K562 (cell line): ENCODE data around the gene LANCL1. TPM values are rescaled to one million over a fixed set of nuclear protein-coding genes. Genes with fewer than 3 reads are reported as not detected.

Experiments used
- ATAC-seq: fragments of 200-7000 bp; cut with Tn5 transposase; 3 replicates; pipeline ENCODE4 v1.9.1; 2020; ENCODE audit warnings: moderate library complexity
- BruUV-seq: library from RNA; stranded (reverse); fragments of 400-500 nt; replicated peaks from 2 replicates; lab custom pipeline; 2021; lab: Mats Ljungman, UMichigan
- CTCF ChIA-PET: fragments of 300-600 bp; formaldehyde crosslinking; extraction: SDS; loops from one replicate; lab custom pipeline; 2021; ENCODE audit warnings: low intra/inter-chr PET ratio; lab: Yijun Ruan, JAX
- POLR2A ChIA-PET: fragments of 300-600, 350-650 bp; sonication (Branson Sonifier 250); formaldehyde crosslinking; extraction: SDS; loops from one replicate; lab custom pipeline; 2021; ENCODE audit warnings: antibody characterized with exemption, inconsistent platforms; lab: Yijun Ruan, JAX
- DNase-seq, 4 experiments: peaks; one replicate each; pipeline versions ENCODE4 v3.0.0 to v3.0.0-alpha.2; 2011 to 2018; ENCODE audit warnings: low spot score in 3 of 4, mixed read lengths in 3 of 4; ENCODE audit errors: extremely low read depth in 1 of 4
- FAIRE-seq: peaks from 2 replicates; lab custom pipeline; 2011; peaks lifted over from hg19 to GRCh38; lab: Jason Lieb, UNC
- H2AFZ ChIP-seq: 2 replicates; pipeline ENCODE4 v1.6.0; 2011; ENCODE audit warnings: low read depth, low read length, control low read depth, inconsistent platforms
- H3K27ac ChIP-seq: fragments of 200-600 bp; 3 replicates; pipeline ENCODE4 v1.8.0; 2011; ENCODE audit warnings: low read depth, mild to moderate bottlenecking, control low read depth, inconsistent platforms, low read length, moderate library complexity, mixed read lengths; ENCODE audit errors: extremely low read depth
- H3K27me3 ChIP-seq, 2 experiments: fragments of 300-600 bp in 1 of 2; 2 replicates in 1 of 2; 3 replicates in 1 of 2; pipeline versions ENCODE4 v1.6.0 to v1.8.0; 2011; ENCODE audit warnings: inconsistent platforms in 2 of 2, low read length in 2 of 2, mild to moderate bottlenecking in 1 of 2, mixed read lengths in 1 of 2, moderate library complexity in 1 of 2; ENCODE audit not compliant: control insufficient read depth in 2 of 2, insufficient read depth in 2 of 2
- H3K36me3 ChIP-seq: fragments of 300-600 bp; 3 replicates; pipeline ENCODE4 v1.8.0; 2011; ENCODE audit warnings: mild to moderate bottlenecking, low read length, inconsistent platforms; ENCODE audit not compliant: control insufficient read depth, insufficient read depth
- H3K4me1 ChIP-seq, 2 experiments: fragments of 200-600 bp in 1 of 2; replicated peaks in 1 of 2; 2 replicates in 1 of 2; 3 replicates in 1 of 2; pipeline versions ENCODE4 v1.5.1 to v1.8.0; 2011; ENCODE audit warnings: inconsistent platforms in 2 of 2, low read length in 2 of 2, mild to moderate bottlenecking in 1 of 2, mixed read lengths in 1 of 2, moderate library complexity in 1 of 2; ENCODE audit not compliant: control insufficient read depth in 2 of 2, insufficient read depth in 2 of 2
- H3K4me2 ChIP-seq: 2 replicates; pipeline ENCODE4 v1.6.1; 2011; ENCODE audit warnings: low read length, control low read depth, inconsistent platforms, mixed read lengths; ENCODE audit not compliant: insufficient read depth
- H3K4me3 ChIP-seq: fragments of 200-600 bp; sonication (generic), shearing (Covaris generic); 2 replicates; pipeline ENCODE4 v1.5.1; 2016; ENCODE audit warnings: control low read depth, inconsistent platforms
- H3K79me2 ChIP-seq: fragments of 200-600 bp; 3 replicates; pipeline ENCODE4 v1.8.0; 2011; ENCODE audit warnings: low read length, inconsistent platforms; ENCODE audit not compliant: control insufficient read depth, insufficient read depth
- H3K9ac ChIP-seq, 2 experiments: 2 replicates each; pipeline versions ENCODE4 v1.6.0 to v1.6.1; 2011; ENCODE audit warnings: low read depth in 2 of 2, low read length in 2 of 2, control low read depth in 1 of 2, inconsistent platforms in 1 of 2, mild to moderate bottlenecking in 1 of 2, mixed read lengths in 1 of 2; ENCODE audit not compliant: insufficient read depth in 1 of 2
- H3K9me1 ChIP-seq: one replicate; pipeline ENCODE4 v1.6.0; 2011; ENCODE audit warnings: inconsistent platforms, mild to moderate bottlenecking, low read length, moderate library complexity; ENCODE audit not compliant: control insufficient read depth, insufficient read depth
- H3K9me3 ChIP-seq: replicated peaks from 2 replicates; pipeline ENCODE4 v1.5.1; 2011; ENCODE audit warnings: low read depth, low read length, inconsistent platforms; ENCODE audit not compliant: control insufficient read depth, insufficient read depth
- H4K20me1 ChIP-seq: replicated peaks from 2 replicates; pipeline ENCODE4 v1.6.1; 2011; ENCODE audit warnings: low read length, inconsistent platforms, mixed read lengths; ENCODE audit not compliant: control insufficient read depth, insufficient read depth
- FOXK2 ChIP-seq, 2 experiments: fragments of 450-650 bp; IDR thresholded peaks in 1 of 2; conservative IDR thresholded peaks in 1 of 2; 2 replicates each; pipeline ENCODE4 v1.6.1; 2016; ENCODE audit warnings: low read depth in 2 of 2, mild to moderate bottlenecking in 1 of 2
- ZNF41 ChIP-seq: fragments of 250-450 bp; sonication (Bioruptor Pico); conservative IDR thresholded peaks from 2 replicates; pipeline ENCODE4 v1.4.0; 2020; ENCODE audit warnings: mild to moderate bottlenecking
- WGBS: fragments of 100-300 bp; shearing (Covaris generic); methylation state at CpG from one replicate; pipeline ENCODE4 v1.1.6; 2016; ENCODE audit warnings: low coverage, mixed read lengths; ENCODE audit not compliant: insufficient coverage; ENCODE audit errors: missing lambda C conversion rate; 5-methylcytosine and 5-hydroxymethylcytosine counted together
- in situ Hi-C: fragments of 300-500 bp; cut with MboI; formaldehyde crosslinking; loops from 4 replicates; pipeline ENCODE4 v1.15.0; 2018; ENCODE audit warnings: inconsistent platforms, mixed read lengths
- intact Hi-C: fragments of 100-400 bp; cut with micrococcal nuclease; formaldehyde crosslinking; loops from 2 replicates; pipeline ENCODE4 v1.14.2; 2022
- polyA plus RNA-seq, 8 experiments: library from polyadenylated mRNA; depleted of rRNA in 4 of 8; stranded (reverse) in 5 of 8; unstranded in 3 of 8; fragments of >200 nt; fragmentation: Nextera tagmentation in 2 of 8; fragmentation: Illumina TruSeq in 1 of 8; extraction: Ambion mirVana in 2 of 8; extraction: Trizol in 1 of 8; gene quantifications; 2 replicates each; pipeline versions ENCODE4 v1.2.1 to v1.2.3, GENCODE V29; 2011 to 2014; ENCODE audit warnings: inconsistent platforms in 1 of 8, missing spikeins in 1 of 8
- total RNA-seq, 7 experiments: library from RNA; depleted of rRNA in 6 of 7; stranded (reverse); fragments of >200 nt in 6 of 7; fragmentation: Illumina TruSeq in 2 of 7; extraction: Trizol in 2 of 7; gene quantifications; 2 replicates each; pipeline versions ENCODE4 v1.2.1 to v1.2.3, GENCODE V29; 2011 to 2021; ENCODE audit warnings: low replicate concordance in 1 of 7
- TF ChIP-seq, protein P1 (sequence below): fragments of 450-650 bp; IDR thresholded peaks from 2 replicates; pipeline ENCODE4 v1.6.1; 2016; ENCODE audit warnings: mild to moderate bottlenecking, moderate library complexity

Gene LANCL1
- total and polyA plus RNA-seq, 9 of the 15 experiments (the other 6 are each of a cell fraction or from before 2014, with no cell fraction given) = 15.3 to 56.3 (median 30.1) TPM

DNA sequence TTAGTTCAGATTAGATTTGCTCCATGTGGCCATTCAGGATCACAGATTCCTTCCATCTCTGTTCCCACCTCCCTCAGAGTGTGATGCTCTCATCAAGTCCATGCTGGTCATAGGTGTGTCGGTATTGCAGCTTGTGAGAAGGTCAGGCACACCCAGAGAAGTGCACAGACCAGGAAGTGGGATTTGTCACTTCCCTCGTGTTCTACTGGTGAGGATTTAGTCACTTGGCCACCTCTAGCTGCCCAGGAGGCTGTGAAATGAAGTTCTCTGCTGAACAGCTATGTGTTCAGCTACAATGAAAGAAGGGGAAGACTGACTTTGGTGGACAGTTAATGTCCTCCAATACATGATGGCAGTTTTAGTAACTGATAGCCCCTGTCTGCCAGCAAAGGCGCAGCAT, 3.5 kb upstream of the LANCL1 start:
- intact Hi-C loops (no loop called here), in situ Hi-C loops (no loop called here)
- 50% methylated on average over 3 of the region's 3 CpGs for WGBS
- Histone ChIP-seq H3K4me1 (peaks cover 0 to 4% of the 10 kb centered on the region in 2 experiments; a peak in 3 of 5 replicates), H3K27me3 (no peaks in the 10 kb centered on the region), H3K9me1 (no peaks in the 10 kb centered on the region), H3K4me2 (no peak overlapping the region), H4K20me1 (no peaks in the 10 kb centered on the region), H3K36me3 (no peaks in the 10 kb centered on the region), H3K9me3 (no peaks in the 10 kb centered on the region; the same call in 1 of the 2 replicates), H3K4me3 (no peak overlapping the region), H2AFZ (peak overlapping the region; percentile 22; the same call in 1 of the 2 replicates), H3K79me2 (peaks cover 9% of the 10 kb centered on the region), H3K9ac (no peak overlapping the region), H3K27ac (no peak overlapping the region)
- ChIA-PET POLR2A (no interaction called here), CTCF (no interaction called here)
- TF ChIP-seq FOXK2 (conservative IDR thresholded peaks at IDR 0.05 in 1 of 2, IDR thresholded peaks at IDR 0.05 in 1 of 2; ENCODE audit: low read depth in 2 of 2) (no peak), ZNF41 (CRISPR knock-in tag) (no peak)
- TF ChIP-seq, protein P1, sequence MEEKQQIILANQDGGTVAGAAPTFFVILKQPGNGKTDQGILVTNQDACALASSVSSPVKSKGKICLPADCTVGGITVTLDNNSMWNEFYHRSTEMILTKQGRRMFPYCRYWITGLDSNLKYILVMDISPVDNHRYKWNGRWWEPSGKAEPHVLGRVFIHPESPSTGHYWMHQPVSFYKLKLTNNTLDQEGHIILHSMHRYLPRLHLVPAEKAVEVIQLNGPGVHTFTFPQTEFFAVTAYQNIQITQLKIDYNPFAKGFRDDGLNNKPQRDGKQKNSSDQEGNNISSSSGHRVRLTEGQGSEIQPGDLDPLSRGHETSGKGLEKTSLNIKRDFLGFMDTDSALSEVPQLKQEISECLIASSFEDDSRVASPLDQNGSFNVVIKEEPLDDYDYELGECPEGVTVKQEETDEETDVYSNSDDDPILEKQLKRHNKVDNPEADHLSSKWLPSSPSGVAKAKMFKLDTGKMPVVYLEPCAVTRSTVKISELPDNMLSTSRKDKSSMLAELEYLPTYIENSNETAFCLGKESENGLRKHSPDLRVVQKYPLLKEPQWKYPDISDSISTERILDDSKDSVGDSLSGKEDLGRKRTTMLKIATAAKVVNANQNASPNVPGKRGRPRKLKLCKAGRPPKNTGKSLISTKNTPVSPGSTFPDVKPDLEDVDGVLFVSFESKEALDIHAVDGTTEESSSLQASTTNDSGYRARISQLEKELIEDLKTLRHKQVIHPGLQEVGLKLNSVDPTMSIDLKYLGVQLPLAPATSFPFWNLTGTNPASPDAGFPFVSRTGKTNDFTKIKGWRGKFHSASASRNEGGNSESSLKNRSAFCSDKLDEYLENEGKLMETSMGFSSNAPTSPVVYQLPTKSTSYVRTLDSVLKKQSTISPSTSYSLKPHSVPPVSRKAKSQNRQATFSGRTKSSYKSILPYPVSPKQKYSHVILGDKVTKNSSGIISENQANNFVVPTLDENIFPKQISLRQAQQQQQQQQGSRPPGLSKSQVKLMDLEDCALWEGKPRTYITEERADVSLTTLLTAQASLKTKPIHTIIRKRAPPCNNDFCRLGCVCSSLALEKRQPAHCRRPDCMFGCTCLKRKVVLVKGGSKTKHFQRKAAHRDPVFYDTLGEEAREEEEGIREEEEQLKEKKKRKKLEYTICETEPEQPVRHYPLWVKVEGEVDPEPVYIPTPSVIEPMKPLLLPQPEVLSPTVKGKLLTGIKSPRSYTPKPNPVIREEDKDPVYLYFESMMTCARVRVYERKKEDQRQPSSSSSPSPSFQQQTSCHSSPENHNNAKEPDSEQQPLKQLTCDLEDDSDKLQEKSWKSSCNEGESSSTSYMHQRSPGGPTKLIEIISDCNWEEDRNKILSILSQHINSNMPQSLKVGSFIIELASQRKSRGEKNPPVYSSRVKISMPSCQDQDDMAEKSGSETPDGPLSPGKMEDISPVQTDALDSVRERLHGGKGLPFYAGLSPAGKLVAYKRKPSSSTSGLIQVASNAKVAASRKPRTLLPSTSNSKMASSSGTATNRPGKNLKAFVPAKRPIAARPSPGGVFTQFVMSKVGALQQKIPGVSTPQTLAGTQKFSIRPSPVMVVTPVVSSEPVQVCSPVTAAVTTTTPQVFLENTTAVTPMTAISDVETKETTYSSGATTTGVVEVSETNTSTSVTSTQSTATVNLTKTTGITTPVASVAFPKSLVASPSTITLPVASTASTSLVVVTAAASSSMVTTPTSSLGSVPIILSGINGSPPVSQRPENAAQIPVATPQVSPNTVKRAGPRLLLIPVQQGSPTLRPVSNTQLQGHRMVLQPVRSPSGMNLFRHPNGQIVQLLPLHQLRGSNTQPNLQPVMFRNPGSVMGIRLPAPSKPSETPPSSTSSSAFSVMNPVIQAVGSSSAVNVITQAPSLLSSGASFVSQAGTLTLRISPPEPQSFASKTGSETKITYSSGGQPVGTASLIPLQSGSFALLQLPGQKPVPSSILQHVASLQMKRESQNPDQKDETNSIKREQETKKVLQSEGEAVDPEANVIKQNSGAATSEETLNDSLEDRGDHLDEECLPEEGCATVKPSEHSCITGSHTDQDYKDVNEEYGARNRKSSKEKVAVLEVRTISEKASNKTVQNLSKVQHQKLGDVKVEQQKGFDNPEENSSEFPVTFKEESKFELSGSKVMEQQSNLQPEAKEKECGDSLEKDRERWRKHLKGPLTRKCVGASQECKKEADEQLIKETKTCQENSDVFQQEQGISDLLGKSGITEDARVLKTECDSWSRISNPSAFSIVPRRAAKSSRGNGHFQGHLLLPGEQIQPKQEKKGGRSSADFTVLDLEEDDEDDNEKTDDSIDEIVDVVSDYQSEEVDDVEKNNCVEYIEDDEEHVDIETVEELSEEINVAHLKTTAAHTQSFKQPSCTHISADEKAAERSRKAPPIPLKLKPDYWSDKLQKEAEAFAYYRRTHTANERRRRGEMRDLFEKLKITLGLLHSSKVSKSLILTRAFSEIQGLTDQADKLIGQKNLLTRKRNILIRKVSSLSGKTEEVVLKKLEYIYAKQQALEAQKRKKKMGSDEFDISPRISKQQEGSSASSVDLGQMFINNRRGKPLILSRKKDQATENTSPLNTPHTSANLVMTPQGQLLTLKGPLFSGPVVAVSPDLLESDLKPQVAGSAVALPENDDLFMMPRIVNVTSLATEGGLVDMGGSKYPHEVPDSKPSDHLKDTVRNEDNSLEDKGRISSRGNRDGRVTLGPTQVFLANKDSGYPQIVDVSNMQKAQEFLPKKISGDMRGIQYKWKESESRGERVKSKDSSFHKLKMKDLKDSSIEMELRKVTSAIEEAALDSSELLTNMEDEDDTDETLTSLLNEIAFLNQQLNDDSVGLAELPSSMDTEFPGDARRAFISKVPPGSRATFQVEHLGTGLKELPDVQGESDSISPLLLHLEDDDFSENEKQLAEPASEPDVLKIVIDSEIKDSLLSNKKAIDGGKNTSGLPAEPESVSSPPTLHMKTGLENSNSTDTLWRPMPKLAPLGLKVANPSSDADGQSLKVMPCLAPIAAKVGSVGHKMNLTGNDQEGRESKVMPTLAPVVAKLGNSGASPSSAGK = 0 out of 2 replicates have a peak, but pooled peaks have one; percentile 12
- FAIRE-seq = no peak
- DNase-seq = no peak
- BruUV-seq = no TSS peak
- no peak for ATAC-seq
